GM19193 (cell line): ENCODE results near the gene AFMID.

ENCODE experiments used
- POLR2A ChIP-seq: IDR thresholded peaks from 4 replicates; pipeline ENCODE4 v1.6.1; 2011; ENCODE audit not compliant: insufficient read depth, insufficient read length; ENCODE audit errors: extremely low read depth

Gene AFMID

GRCh38 chr17:78170692-78171590 is 16.2 kb upstream of the AFMID start:
- no peak for TF ChIP-seq POLR2A

- peak; percentile 39 for TF ChIP-seq POLR2A
Measured at GRCh38 chr17:78172249-78173051, 14.7 kb upstream of the AFMID start.

DNA sequence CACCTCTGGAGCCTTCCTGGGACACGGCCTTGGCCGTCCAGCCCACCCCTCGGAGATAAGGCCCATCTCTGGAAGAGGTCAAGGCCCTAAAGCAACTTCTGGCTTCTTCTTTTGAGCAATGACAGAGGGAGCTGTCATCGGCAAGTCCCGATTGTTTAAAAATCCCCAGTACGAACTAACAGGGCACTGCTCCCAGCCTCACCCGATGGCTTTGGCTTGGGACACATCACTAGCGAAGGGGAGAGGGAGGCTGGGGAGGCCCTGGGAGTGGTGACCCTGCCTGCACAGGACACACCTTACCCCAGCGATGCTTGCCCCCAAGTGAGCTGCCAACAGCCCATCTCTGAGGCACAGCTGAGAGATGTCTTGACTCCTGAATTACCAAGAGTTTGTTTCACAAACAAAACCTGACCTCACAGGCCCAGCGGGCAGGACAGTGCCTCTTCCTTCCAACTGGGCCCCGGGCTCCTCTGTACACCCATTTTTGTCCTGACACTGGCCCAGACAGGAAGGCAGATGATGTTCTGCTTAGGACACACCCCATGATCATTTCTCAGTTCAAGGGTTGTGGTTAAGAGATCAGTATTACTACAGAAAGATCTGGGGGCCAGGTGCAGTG is 14.0 kb upstream of the AFMID start:
- no peak for TF ChIP-seq POLR2A

GRCh38 chr17:78174346-78174869 is 12.8 kb upstream of the AFMID start:
- peak; percentile 64 for TF ChIP-seq POLR2A

DNA sequence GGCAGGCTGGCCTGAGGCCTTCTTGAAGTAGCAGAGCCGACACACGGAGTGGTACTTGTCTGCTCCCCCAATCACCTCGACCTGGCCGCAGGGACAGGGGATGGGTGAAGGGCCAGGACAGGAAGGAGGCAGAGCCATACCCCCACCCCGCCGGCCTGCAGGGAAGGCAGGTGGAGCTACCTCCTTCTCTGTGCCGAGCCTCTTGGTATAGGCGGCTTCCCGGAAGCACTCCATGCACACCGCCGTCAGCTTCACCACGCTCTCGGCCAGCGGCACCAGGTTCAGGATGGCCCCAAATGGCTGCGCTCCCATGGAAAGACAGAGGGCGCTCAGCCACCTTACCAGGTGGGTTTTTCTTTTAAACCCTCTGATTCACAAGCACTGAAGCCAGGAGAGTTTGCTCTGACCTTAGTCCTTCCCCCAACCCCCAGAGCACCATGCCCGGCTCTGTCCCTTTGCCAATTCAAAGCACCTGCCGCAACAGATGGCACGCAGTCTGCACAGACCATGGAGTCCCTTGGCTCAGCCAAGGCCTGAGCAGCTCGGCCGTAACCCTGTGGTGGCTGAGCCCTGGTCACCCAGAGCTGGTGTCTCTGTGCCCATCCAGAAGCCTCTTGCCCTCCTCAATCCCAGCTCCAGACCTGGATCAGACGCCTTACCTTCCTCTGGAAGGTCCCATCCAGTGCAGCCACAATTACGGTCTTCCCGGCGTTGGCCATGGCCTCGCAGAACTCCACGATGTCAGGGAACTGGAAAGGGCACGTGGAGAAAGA is 12.1 kb upstream of the AFMID start:
- no peak for TF ChIP-seq POLR2A

- TF ChIP-seq POLR2A = peak; percentile 40
Measured at GRCh38 chr17:78175643-78175981, 11.6 kb upstream of the AFMID start.

- peak; percentile 55 for TF ChIP-seq POLR2A
Measured at GRCh38 chr17:78176548-78177025, 10.6 kb upstream of the AFMID start.

- no peak for TF ChIP-seq POLR2A
Measured at GRCh38 chr17:78179372-78179771, 7.8 kb upstream of the AFMID start.

GRCh38 chr17:78180083-78180482 is 7.1 kb upstream of the AFMID start:
- TF ChIP-seq POLR2A = no peak

DNA sequence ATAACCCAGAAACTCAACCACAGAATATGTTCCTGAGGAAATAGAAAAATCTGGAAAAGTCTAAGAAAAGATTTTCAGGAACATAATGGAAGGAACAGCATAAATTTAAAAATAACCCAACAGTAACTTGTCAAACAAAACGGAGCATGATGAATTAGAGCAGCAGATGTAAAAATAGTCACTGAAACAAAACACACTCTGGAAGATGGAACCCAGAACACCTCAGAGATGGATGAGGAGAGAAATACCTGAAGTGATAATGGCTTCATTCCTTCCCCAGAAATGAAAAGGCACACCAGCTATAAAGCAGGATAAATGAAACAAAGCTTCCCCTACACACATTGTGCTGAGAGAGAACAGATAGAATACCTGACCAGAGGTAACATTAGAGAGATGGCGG is 6.7 kb upstream of the AFMID start:
- TF ChIP-seq POLR2A = no peak

DNA sequence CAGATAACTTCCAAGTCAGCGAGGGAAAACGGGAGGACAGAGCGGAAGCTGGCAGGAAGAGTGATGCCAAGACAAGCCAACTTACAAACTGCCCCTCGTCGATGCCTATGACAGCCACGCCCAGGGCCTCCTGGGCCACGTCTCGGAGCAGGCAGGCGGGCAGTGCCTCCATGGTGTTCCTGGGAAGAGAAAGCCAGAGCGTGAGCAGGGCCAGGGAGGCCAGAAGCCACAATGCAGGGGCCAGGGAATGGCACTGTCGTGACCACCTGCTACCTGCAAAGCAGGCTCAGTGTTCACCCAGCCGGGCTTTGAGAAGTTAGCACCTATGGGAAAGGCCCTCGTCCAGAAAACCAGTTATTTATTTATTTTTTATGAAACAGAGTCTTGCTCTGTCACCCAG is 4.7 kb upstream of the AFMID start:
- no peak for TF ChIP-seq POLR2A

DNA sequence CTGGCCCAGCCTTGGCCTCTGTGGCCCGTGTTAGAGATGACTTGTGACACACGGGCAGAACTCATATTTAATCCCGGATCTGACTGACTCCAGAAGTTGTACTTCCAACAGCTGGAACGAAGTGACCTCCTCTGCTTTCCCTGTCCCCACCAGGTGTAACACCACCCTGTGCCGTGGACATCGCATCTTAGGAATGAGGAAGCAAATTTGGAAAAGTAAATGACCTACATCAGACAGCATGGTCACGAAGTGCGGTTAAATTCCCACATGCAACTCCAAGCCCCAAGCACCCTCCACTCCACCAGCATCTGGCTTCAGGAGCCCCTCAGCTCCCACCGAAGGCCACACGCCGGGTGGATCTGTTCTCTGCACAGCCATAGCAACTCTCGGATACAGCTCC is 3.2 kb upstream of the AFMID start:
- no peak for TF ChIP-seq POLR2A

DNA sequence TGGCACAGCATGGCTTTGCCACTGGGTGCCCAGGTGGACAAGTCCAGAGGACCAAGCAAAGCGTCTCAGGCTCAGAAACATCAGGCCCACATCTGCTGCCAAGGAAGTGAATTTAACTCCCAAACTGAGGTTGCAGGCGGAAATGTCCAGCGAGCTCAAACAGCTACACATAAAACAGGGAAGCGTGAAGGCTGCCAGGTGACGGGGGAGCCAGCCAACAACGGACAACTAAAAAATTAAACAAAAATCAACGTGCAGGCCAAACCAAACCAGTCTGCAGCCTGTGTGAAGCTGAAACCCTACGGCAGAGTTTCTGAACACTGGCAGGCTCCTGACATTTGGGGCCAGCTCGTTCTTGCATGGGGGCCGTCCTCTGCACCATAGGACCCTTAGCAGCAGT is 2.8 kb upstream of the AFMID start:
- no peak for TF ChIP-seq POLR2A

- TF ChIP-seq POLR2A = no peak
Measured at GRCh38 chr17:78184868-78185267, 2.3 kb upstream of the AFMID start.
